ENCODE data around the gene ITGB7. TPM values are rescaled to one million over a fixed set of nuclear protein-coding genes. Genes with fewer than 3 reads are reported as not detected.
A peak's percentile ranks its signal among the peaks of the same experiment; 100 is the strongest.

ITGB7 gene
- 10 to 100 TPM; 32.3 to 32.5 TPM for total RNA-seq

DNA sequence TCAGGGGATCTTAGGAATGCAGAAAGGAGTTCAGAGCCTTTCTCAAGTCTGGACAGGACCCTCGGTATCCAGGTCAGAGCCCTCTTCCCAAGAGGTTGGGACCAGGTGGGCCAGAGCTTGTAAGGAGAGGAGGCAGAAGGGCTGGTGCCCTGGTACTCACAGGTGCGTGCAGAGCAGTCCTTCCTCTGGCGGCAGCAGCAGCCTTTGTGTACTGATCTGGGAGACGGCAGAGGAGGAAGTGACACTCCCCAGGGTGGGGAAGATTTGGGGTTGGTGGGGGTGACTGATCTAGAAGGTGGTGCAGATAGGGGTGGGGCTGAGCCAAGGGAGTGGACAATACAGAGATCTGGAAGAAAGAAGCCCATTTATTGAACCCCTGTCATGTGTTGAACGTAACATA lies at the start of gene ITGB7:
Gene ITGB7, minus strand, starts transcription at position 210 of the 400 bp plus-strand sequence. CDS start 6,808 bp downstream, outside the sequence.
- H3K27ac Mint-ChIP-seq: peak within 1 kb of the TSS; percentile 79
- H3K36me3 Mint-ChIP-seq (ENCODE audit: low read depth): peaks cover 3% of the 10 kb centered on the region
- peak; percentile 81 for DNase-seq
- H3K4me1 Mint-ChIP-seq (ENCODE audit: low read depth): peaks cover 65% of the 10 kb centered on the region
- peak within 1 kb of the TSS; percentile 65 for H3K4me3 Mint-ChIP-seq
- no peaks in the 10 kb centered on the region for H3K9me3 Mint-ChIP-seq
- CTCF ChIA-PET: interaction anchor here (0.6 to 11.3 kb wide), 8 partner anchors 9 to 115 kb away, joined by 3 to 175 read pairs (median 6); partner anchors contain the start of genes AAAS, ESPL1 and PFDN5
- no peaks in the 10 kb centered on the region for H3K27me3 Mint-ChIP-seq (ENCODE audit: low read depth)
- intact Hi-C loops (cut with micrococcal nuclease): loop anchor here (5.0 to 10.0 kb wide), 3 partner anchors 208 to 1075 kb away; partner anchors contain the start of genes CBX5, HNRNPA1 and TARBP2

DNA sequence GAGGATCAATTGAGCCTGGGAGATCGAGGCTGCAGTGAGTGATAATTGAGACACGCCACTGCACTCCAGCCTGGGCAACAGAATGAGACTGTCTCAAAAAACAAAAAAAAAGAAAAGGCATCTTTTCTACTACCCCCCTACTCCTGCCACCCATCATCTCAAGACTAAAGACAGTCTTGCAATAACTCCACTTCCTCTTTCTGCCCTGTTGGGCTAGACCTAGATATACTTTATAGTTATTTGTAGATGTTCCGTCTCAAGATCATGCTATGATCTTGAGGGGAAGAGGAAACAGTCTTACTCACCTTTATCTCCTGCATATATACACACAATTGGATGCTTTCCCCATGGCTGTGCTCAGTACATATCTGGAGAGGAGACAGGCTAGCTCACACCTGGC lies 48.9 kb upstream of the ITGB7 start:
- DNase-seq: no peak
- H3K27ac Mint-ChIP-seq: peak overlapping the region; percentile 61
- H3K4me1 Mint-ChIP-seq (ENCODE audit: low read depth): peaks cover 39% of the 10 kb centered on the region
- no peaks in the 10 kb centered on the region for H3K27me3 Mint-ChIP-seq (ENCODE audit: low read depth)
- intact Hi-C loops (cut with micrococcal nuclease): no loop called here
- H3K36me3 Mint-ChIP-seq (ENCODE audit: low read depth): peaks cover 2% of the 10 kb centered on the region
- no peak overlapping the region for H3K4me3 Mint-ChIP-seq
- CTCF ChIA-PET: interaction anchor here (2.4 to 11.3 kb wide), 4 partner anchors 11 to 95 kb away, joined by 6 to 178 read pairs (median 10); partner anchors contain the start of gene AAAS
- H3K9me3 Mint-ChIP-seq: no peaks in the 10 kb centered on the region

DNA sequence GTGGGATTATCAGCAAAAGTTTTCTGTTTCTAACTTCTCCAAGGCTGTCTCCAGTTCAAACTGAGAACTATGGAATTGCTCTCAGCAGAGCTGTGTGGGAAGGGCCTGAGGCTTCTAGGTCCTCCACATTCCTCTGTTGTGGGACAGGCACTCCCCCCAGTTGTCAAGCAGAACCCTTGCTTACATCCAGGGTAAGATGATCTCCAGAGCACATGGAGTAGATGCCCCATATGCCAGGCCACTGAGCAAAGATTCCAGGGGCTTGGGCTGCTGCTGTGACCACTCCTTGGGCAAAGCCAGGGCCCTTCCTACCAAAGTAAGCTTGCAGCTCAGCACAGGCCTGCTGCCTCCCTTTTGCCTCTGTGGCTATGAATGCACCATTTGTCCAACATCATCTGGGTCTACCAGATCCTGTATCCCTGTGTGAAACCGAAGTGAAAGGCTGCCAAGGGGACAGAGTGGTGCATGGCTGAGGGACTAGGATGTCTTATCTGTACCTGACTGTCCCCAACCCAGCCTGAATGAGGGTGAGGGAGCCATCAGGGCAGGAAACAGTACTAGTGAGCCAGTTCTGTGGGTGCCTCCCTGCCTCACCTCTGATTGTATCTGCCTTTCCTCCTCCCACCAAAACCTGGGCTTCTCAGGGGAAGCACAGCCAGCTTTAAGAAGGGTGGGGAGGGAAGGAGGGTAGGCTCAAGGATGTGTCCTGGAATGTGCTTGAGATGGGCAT lies 47.9 kb upstream of the ITGB7 start:
- H3K27ac Mint-ChIP-seq: peak overlapping the region; percentile 66
- H3K4me1 Mint-ChIP-seq (ENCODE audit: low read depth): peaks cover 40% of the 10 kb centered on the region
- no peaks in the 10 kb centered on the region for H3K27me3 Mint-ChIP-seq (ENCODE audit: low read depth)
- no peak overlapping the region for H3K4me3 Mint-ChIP-seq
- intact Hi-C loops (cut with micrococcal nuclease): no loop called here
- CTCF ChIA-PET: interaction anchor here (0.5 to 11.3 kb wide), 7 partner anchors 12 to 96 kb away, joined by 3 to 178 read pairs (median 9); partner anchors contain the start of genes AAAS and ESPL1
- peaks cover 2% of the 10 kb centered on the region for H3K36me3 Mint-ChIP-seq (ENCODE audit: low read depth)
- no peaks in the 10 kb centered on the region for H3K9me3 Mint-ChIP-seq
- no peak for DNase-seq

- peak overlapping the region; percentile 87 for H3K27ac Mint-ChIP-seq
- DNase-seq: no peak
- H3K9me3 Mint-ChIP-seq: no peaks in the 10 kb centered on the region
- H3K4me3 Mint-ChIP-seq: peak overlapping the region; percentile 97
- intact Hi-C loops (cut with micrococcal nuclease): no loop called here
- H3K36me3 Mint-ChIP-seq (ENCODE audit: low read depth): peaks cover 2% of the 10 kb centered on the region
- H3K27me3 Mint-ChIP-seq (ENCODE audit: low read depth): no peaks in the 10 kb centered on the region
- H3K4me1 Mint-ChIP-seq (ENCODE audit: low read depth): peaks cover 40% of the 10 kb centered on the region
- CTCF ChIA-PET: interaction anchor here (0.6 to 11.3 kb wide), 5 partner anchors 11 to 58 kb away, joined by 3 to 178 read pairs (median 7); partner anchors contain the start of gene ESPL1
These were observed 46.2 kb upstream of the ITGB7 start for GRCh38 chr12:53253298-53253697.

DNA sequence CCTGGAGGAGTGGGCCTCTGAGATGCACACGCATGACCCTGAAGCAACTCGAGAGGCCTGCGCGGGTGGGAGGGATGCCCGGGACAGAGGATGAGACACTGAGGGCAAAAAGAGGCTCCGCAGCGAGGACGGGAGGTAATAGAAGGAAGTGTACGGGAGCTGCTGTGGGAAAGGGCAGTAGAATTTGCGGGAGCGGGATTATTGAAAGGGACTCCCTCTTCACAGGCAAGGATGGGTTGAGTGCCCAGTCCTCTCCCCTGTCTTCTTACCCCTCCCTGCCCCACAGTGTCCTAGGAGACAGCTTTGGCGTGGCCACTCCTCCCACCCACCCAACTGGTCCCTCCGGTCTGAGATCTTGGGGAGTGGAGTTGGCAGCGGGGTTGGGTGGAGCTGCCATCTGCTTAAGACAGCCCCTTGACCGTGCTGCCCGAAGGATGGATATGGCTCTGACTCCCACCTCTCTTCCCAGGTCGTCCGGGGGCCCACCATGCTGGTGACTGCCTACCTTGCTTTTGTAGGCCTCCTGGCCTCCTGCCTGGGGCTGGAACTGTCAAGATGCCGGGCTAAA lies 45.4 kb upstream of the ITGB7 start:
- Mint-ChIP-seq H3K9me3 (no peaks in the 10 kb centered on the region), H3K4me3 (peak overlapping the region; percentile 97), H3K36me3 (ENCODE audit: low read depth) (peaks cover 2% of the 10 kb centered on the region), H3K4me1 (ENCODE audit: low read depth) (peaks cover 40% of the 10 kb centered on the region), H3K27me3 (ENCODE audit: low read depth) (no peaks in the 10 kb centered on the region), H3K27ac (peak overlapping the region; percentile 87)
- CTCF ChIA-PET: interaction anchor here (0.6 to 11.3 kb wide), 8 partner anchors 10 to 152 kb away, joined by 3 to 178 read pairs (median 8); partner anchors contain the start of gene ESPL1
- intact Hi-C loops (cut with micrococcal nuclease): loop anchor here (1.0 kb wide), 1 partner anchor 16 kb away; the partner anchor contains the start of gene ESPL1
- DNase-seq: no peak

DNA sequence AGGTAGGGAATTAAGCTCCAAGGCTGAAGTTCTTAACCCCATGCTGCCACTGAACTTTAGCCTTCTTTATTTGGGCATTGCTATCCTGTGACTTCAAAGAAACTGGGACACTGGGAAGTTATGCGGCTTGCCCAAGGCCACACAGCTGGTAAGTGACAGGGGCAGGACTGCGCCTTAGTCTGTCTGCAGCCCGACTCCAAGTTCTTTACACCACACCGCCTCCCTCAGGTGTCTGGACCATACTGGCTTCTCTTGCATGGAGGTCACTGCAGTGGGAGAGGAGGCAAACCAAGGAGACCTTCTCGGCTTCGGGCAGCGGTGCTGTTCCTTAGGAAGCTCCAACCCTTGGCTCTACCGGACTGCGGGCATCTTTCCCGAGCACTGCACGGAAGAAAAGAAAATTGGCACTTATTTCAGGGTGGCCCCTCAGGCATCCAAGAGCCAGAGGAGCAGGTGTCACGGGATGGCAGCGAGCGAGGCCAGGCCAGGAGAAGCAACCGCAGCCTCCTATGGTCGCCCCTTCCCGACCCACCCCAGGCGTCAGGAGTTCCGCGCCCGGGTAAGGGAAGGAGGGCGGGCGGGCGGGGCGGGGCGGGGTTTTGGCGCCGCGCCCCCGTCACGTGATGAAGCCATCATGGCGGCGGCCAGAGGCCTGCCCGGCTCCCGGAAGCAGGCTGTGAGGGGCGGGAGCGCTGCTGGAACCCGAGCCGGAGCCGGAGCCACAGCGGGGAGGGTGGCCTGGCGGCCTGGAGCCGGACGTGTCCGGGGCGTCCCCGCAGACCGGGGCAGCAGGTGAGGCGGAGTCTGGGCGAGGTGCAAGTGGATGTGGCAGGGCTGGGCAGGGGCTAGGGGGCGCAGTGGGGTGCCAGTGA lies 44.7 kb upstream of the ITGB7 start:
- no peaks in the 10 kb centered on the region for H3K9me3 Mint-ChIP-seq
- H3K4me3 Mint-ChIP-seq: peak overlapping the region; percentile 97
- CTCF ChIA-PET: interaction anchor here (0.6 to 11.3 kb wide), 15 partner anchors 9 to 153 kb away, joined by 3 to 178 read pairs (median 7); partner anchors contain the start of genes ESPL1 and PFDN5
- H3K4me1 Mint-ChIP-seq (ENCODE audit: low read depth): peaks cover 40% of the 10 kb centered on the region
- H3K27me3 Mint-ChIP-seq (ENCODE audit: low read depth): no peaks in the 10 kb centered on the region
- peak overlapping the region; percentile 87 for H3K27ac Mint-ChIP-seq
- intact Hi-C loops (cut with micrococcal nuclease): loop anchor here (1.0 kb wide), 7 partner anchors 17 to 94 kb away; partner anchors contain the start of genes CSAD, ESPL1 and ZNF740
- peaks cover 2% of the 10 kb centered on the region for H3K36me3 Mint-ChIP-seq (ENCODE audit: low read depth)
- peak; percentile 85 for DNase-seq

DNA sequence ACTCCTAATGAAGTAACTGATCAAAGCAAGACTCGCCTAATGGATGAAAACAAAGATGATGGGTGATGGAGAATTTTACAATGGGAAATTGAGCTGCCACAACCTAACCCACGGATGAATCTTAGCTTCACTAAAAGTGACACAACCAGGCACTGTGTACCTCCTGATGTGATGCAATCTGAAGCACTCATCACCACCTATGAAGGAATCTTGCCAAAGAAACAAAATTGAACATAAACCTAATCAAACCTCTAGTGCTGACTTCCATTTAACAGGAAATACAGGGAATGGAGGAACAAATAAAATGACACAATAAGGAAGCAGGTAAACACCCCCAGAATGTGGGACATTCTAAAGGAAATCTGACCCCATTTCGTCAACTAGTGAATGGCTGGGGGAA lies 38.2 kb upstream of the ITGB7 start:
- no peaks in the 10 kb centered on the region for H3K36me3 Mint-ChIP-seq (ENCODE audit: low read depth)
- no peaks in the 10 kb centered on the region for H3K4me1 Mint-ChIP-seq (ENCODE audit: low read depth)
- H3K4me3 Mint-ChIP-seq: no peak overlapping the region
- no peak overlapping the region for H3K27ac Mint-ChIP-seq
- CTCF ChIA-PET: interaction anchor here (0.6 to 7.5 kb wide), 3 partner anchors 23 to 47 kb away, joined by 3 to 42 read pairs (median 3); partner anchors contain the start of gene ESPL1
- no peaks in the 10 kb centered on the region for H3K27me3 Mint-ChIP-seq (ENCODE audit: low read depth)
- intact Hi-C loops (cut with micrococcal nuclease): no loop called here
- H3K9me3 Mint-ChIP-seq: no peaks in the 10 kb centered on the region
- no peak for DNase-seq

DNA sequence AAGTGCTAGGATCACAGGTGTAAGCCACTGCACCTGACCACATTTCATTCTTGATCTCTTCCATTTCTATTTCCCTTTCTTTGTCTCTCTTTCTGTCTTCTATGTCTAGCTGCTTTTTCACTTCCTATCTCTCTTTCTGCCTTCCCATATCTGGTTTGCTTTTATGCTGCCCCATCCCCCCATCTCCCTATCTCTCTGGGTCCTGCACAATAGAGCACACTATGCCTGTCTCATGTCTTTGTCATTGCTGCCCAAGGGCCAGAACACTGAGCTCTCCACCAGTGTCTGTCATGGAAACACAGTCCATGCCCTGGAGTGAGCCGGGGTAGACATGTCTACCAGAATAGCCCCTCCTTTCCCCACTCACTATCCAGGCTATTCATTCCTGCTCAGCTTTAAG lies 37.3 kb upstream of the ITGB7 start:
- no peak for DNase-seq
- intact Hi-C loops (cut with micrococcal nuclease): no loop called here
- Mint-ChIP-seq H3K36me3 (ENCODE audit: low read depth) (no peaks in the 10 kb centered on the region), H3K27me3 (ENCODE audit: low read depth) (no peaks in the 10 kb centered on the region), H3K27ac (no peak overlapping the region), H3K4me3 (no peak overlapping the region), H3K4me1 (ENCODE audit: low read depth) (no peaks in the 10 kb centered on the region), H3K9me3 (no peaks in the 10 kb centered on the region)
- CTCF ChIA-PET: interaction anchor here (0.7 to 7.5 kb wide), 3 partner anchors 24 to 101 kb away, joined by 3 to 42 read pairs (median 3); partner anchors contain the start of gene ESPL1

GRCh38 chr12:53241623-53242412 lies 34.8 kb upstream of the ITGB7 start:
- H3K4me3 Mint-ChIP-seq: no peak overlapping the region
- no peaks in the 10 kb centered on the region for H3K27me3 Mint-ChIP-seq (ENCODE audit: low read depth)
- H3K9me3 Mint-ChIP-seq: no peaks in the 10 kb centered on the region
- H3K27ac Mint-ChIP-seq: no peak overlapping the region
- no peaks in the 10 kb centered on the region for H3K36me3 Mint-ChIP-seq (ENCODE audit: low read depth)
- CTCF ChIA-PET: interaction anchor here (1.0 to 7.5 kb wide), 3 partner anchors 8 to 29 kb away, joined by 3 to 42 read pairs (median 7); a partner anchor contains a TSS
- intact Hi-C loops (cut with micrococcal nuclease): no loop called here
- DNase-seq: no peak
- peaks cover 3% of the 10 kb centered on the region for H3K4me1 Mint-ChIP-seq (ENCODE audit: low read depth)

GRCh38 chr12:53239643-53240258 lies 32.7 kb upstream of the ITGB7 start:
- CTCF ChIA-PET: interaction anchor here (7.5 kb wide), 1 partner anchor 26 kb away, joined by 42 read pairs; no protein-coding TSS in a partner anchor
- intact Hi-C loops (cut with micrococcal nuclease): no loop called here
- no peak overlapping the region for H3K27ac Mint-ChIP-seq

More at GRCh38 chr12:53239643-53240258, 32.7 kb upstream of the ITGB7 start:
- no peak for DNase-seq
- H3K36me3 Mint-ChIP-seq (ENCODE audit: low read depth): no peaks in the 10 kb centered on the region
- no peak overlapping the region for H3K4me3 Mint-ChIP-seq
- no peaks in the 10 kb centered on the region for H3K9me3 Mint-ChIP-seq
- no peaks in the 10 kb centered on the region for H3K27me3 Mint-ChIP-seq (ENCODE audit: low read depth)
- H3K4me1 Mint-ChIP-seq (ENCODE audit: low read depth): peaks cover 22% of the 10 kb centered on the region
